CD4-positive, alpha-beta T cell treated with Interleukin-17A for 4 hours (primary cell): ENCODE results near the gene CEP72.
A peak's percentile ranks its signal among the peaks of the same experiment; 100 is the strongest.

Experiments used
- DNase-seq: peaks from one replicate; pipeline ENCODE4 v3.0.0-alpha.2; 2020; ENCODE audit warnings: mixed read lengths

CEP72 gene

GRCh38 chr5:660491-661030 is 48.4 kb downstream of the CEP72 start:
- no peak for DNase-seq

DNA sequence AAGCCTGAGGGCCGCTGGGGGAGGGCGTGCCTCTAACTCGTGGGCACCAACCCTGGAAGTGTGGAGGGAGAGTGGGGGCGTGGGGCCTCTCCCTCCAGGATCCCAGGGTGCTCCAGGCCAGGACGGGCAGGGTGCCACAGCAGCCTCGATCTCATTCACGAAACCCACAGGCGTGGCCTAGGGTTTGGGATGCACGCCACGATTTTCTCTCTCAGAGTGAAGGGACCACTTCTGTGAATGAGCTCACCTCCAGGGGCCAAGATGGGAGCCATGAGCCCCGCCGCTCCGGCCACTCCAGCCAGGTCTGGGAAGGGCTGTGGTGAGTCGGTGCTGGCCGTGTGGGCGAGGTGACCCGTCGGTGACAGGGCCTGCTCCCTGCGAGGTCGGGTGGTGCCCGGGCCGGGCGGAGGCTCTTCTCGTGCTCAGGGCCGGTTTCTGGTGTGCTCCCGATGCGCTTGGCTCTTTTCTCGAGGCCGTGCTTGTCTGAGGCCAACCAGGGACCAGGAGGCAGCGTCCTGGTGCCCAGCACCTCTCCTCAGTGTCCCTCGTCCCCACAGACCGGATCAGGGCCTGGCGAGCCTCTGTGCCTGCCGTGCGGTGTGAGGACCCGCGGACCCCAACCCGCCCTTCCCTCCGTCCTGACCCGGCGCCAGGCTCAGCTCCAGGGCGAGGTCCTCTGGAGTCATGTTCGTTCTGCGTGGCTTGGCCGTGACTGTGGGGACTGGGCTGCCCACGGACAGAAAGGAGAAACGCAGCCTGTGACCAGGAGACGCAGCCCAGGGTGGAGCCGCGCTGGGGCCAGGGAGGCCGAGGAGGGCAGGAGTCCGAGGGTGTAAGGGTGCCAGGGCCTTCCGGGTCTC is 50.0 kb downstream of the CEP72 start:
- DNase-seq: no peak

GRCh38 chr5:662751-663435 is 50.8 kb downstream of the CEP72 start:
- DNase-seq: no peak

DNA sequence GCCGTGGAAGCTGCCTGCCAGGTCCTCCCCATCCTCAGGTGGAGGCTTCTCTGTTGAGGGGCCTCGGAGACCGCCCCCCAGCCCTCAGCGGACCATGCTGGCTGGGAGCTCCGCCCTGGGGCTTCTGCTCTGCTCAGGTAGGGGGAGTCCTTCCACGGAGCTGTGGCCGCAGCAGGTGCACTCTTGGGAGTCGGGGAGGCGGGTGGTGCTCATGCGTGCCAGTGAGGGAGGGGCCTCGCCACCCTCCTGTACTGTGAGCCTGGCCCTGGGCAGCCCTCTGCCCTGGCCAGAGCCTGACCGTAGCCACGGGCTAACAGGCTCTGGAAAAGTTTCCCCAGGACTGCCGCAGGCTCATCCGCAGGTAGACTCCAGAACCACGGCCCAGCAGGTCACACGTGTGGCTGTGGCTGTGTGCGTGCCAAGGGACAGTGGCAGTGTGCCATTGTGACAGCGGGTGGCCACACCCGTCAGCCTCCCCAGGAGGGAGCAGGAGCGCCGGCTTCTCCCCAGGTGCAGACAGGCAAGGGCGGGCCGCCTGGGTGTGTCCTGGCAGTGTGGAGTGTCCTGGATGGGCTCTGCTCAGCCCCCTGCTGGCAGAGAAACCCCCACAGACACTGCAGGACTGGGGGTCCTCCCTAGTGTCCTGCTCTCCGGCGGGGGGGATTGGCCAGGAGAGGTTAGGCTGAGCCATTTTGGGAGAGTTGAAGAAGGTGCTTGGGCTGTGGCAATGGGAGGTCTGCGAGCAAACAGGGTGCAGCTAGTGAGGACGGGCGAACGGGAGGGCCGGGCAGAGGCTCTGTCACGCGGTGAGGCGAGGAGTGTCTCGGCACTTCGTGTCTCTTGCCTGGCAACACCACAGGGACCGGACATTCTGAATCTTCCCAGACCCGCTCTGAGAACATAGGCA is 51.5 kb downstream of the CEP72 start:
- DNase-seq: no peak

DNA sequence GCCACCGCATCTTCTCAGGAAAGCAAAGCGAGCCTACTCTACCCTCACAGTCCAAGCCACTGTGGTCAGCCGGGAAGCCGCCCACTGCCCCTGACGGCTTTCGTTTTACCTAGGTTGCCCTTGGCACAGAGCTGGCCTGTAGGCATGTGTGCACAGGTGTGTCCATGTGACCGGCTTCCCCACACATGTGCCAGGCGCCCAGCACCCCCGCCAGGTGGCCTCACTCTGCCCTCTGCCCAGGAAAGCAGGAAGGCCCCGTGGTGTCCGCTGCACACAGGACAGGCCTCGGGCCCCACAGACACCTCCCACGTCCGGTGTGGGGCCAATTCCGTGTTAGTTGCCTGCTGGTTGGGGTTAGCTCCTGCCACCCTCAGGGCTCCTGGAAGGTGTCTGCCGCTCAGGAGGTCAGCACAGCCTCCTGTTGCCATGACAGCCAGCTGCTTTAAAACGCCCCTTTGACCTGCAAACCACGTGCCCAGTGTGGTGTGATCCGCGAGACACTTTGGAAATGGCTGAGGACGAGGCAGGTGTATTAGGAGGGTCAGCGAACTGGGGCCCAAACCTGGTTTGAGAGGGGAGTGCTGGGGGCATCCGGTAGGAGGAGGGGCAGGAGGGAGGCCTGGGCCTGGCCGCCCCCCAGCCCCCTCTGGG is 52.3 kb downstream of the CEP72 start:
- no peak for DNase-seq

- no peak for DNase-seq
Measured at GRCh38 chr5:664994-665360, 52.8 kb downstream of the CEP72 start.

DNA sequence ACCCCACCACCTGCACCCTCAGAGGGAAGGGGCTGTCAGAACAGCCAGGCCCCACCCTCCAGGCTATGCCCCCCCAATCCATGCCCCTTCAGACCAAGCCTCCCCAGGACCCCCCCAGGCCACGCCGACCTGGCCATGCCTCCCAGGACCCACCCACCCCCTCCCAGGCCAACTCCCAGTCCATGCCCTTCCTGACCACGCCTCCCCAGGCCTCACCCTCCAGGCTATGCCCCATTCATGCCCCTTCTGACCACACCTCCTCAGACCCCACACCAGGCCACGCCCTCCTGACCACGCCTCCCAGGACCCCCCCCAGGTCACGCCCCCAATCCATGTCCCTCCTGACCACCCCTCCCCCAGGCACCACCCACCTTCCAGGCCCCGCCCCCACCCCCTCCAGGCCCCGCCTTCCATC is 53.4 kb downstream of the CEP72 start:
- no peak for DNase-seq

GRCh38 chr5:665956-666711 is 54.0 kb downstream of the CEP72 start:
- DNase-seq: no peak

DNA sequence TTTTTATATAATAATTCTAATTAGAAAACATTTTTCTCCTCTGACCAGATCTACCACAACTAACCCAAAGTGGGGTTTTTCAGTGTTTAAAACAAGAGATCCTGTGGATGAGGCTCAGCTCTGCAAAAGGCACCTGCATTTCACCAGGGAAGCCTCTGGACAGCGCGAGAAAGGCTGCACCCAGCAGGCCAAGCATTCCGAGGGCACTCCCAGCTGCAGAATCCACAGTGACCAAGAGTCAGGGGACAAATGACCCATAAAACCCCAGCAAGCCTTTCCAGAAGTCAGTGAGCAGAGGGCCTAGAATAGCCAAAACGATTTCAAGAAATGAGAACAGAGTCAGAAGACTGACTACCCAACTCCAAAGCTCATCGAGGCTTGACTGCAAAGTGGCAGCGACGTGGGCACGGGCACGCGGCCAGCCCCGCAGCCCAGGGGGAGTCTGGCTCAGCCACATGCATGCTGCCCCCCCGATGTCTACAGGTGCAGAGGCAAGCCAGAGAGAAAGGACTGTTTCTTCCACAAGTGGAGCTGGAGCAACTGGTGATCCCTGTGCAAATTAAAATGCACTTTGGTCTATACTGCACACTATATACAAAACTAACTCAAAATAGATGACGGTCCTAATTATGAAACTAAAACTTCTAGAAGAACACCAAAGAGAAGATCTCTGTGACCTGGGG is 54.8 kb downstream of the CEP72 start:
- no peak for DNase-seq

GRCh38 chr5:668283-668995 is 56.3 kb downstream of the CEP72 start:
- DNase-seq: no peak

- DNase-seq: peak; percentile 60
Measured at GRCh38 chr5:669111-669841, 57.1 kb downstream of the CEP72 start.

GRCh38 chr5:669842-670395 is 57.8 kb downstream of the CEP72 start:
- DNase-seq: no peak

DNA sequence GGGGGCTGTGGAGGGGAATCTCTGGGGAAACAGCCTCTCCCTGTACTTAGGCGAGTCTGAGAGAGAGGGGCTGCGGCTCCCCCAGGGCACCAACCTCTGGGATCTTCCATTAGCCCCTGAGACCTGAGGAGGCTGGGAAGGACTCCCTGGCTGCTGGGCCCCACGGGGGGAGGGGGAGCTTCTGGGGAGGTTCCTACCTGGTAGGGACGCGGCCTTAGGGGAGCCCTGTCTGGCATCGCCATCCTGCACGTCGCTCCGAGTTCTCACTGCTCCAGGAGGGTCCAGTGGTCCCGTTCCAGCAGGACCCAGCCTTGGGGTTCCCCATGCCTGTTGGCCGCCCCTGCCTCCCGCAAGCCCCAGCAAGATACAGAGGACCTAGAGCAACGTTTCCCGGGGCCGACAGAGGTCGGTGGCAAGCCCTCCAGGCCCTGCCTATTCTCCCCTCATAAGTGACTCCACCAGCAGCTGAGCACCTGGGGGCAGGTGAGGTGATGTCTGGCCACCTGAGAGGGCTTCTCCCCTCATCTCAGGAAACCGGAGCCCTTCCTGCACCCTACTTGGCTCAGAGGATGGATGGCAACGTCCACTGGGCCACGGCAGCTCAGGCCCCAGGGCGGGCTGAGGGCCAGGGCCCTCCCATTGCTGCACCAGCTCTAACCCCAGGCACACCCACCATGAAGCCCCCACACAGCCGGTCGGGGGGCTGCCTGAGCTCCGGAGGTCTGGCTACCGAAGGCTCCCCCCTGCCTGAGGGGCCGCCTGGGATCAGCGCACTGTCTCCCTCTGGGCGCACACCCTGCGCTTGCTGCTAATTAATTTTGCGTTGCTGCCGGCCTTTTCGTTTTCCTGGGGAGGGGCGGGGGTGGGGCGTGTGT is 58.5 kb downstream of the CEP72 start:
- DNase-seq: no peak

DNA sequence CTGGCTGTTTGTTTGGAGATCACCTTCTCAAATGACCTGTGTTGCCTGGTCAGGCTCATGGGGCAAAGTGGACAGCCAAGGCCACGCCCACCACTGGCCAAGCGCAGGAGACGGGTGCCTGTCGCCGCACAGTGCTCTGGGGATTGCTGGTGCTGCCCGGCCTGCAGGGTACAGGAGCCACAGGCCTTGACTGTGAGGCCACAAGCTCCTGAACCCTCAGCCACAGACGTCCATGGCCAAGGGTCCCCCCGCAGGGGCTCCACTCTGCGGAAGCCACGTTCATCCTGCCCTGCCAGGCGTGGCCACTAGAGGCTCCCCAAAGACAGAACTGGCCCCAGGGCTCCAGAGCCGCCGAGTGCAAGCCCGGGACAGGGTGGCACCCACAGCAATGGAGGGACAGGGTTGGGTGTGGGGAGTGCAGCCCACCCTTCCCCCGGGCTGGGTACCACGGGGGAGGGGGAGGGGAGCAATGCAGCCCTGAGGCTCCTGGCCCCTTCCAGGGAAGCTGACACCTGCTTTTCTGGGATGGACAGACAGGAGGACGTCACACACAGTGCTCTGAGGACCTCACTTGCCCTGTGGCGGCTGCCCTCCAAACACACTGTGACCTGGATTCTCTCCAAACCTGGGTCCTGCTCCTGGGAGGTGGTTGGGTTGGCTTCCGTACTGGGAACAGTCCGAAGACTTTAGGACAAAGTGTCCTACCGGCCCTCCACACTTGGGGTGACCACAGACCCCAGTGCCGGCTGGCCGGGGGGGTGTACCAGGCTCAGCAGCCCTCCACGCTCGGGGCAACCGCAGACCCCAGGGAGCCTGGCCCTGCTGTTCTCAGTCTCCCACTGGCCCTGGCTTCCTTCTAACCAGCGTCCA is 59.6 kb downstream of the CEP72 start:
- peak; percentile 78 for DNase-seq

DNA sequence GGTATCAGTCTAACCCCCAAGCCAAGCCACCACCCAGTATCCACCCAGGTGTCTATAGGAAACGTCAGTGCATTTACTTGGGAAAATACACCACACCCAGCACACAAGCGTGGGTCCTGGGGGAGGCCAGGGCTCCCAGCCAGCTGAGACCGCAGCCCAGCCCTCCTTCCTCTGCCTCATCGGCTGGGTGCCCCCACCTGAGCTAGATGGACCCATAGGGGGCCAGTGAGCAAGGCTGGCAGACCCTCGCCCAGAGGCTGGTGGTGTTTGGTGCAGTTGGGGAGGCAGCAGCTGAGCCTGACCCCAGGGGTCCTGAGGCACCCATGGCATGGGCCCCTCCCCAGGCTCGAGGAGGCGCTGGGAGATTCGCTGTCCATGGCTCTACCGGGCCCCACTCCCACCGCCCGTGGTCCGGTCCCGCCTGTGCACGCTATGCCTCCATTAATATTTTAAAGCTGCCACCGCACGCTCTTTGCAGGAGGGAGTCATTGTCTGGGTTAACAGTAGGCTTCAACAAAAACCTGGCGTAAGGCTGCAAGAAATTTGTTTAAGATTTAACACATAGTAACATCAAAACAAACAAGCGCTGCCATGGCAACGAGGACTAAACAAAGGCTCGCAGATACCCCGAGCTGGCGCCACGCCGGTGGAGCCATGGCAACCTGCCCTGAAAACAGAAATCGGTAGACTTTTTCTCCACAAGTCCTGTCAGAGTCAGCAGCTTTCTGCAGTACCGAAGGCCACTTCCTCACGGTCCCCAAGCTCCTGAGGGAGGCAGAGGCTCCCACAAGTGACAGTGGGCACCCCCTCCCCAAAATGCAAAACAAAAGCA is 60.4 kb downstream of the CEP72 start:
- peak; percentile 79 for DNase-seq

- DNase-seq: no peak
Measured at GRCh38 chr5:673161-673830, 61.2 kb downstream of the CEP72 start.
